ENCODE results near the gene ABCB8. TPM values are rescaled to one million over a fixed set of nuclear protein-coding genes. Genes with fewer than 3 reads are reported as not detected.

ABCB8 gene
- total RNA-seq, 1 donor, result 30.9 TPM

DNA sequence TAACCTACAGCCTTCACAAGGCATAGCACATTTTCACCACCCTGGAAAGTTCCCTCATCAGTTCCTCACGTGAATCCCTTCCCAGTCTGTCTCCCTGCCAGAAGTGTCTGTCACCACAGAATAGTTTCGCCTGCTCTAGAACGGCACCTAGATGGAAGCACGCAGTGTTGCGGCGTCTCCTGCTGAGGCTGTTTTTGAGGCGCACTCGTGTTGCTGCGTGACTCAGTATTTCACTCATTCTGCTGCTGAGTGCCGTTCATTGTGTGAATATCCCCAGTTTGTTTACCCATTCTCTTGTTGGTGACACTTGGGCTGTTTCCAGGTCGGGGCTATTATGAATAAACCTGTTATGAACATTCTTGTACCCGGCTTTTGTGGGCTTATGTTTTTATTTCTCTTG lies 24.7 kb upstream of the ABCB8 start:
- DNase-seq (ENCODE audit: low read depth), result no peak
- H3K4me3 ChIP-seq (ENCODE audit: low read depth, low read length), result no peak overlapping the region
- no peak for TF ChIP-seq CTCF (IDR thresholded peaks at IDR 0.05; ENCODE audit: insufficient read depth, low read length)

- no peak for TF ChIP-seq CTCF (IDR thresholded peaks at IDR 0.05; ENCODE audit: insufficient read depth, low read length)
- no peak overlapping the region for H3K4me3 ChIP-seq (ENCODE audit: low read depth, low read length)
- DNase-seq (ENCODE audit: low read depth), result no peak
Measured at GRCh38 chr7:151005566-151005965, 22.7 kb upstream of the ABCB8 start.

GRCh38 chr7:151006590-151007300 lies 21.5 kb upstream of the ABCB8 start:
- DNase-seq (ENCODE audit: low read depth), result no peak
- no peak overlapping the region for H3K4me3 ChIP-seq (ENCODE audit: low read depth, low read length)
- TF ChIP-seq CTCF (IDR thresholded peaks at IDR 0.05; ENCODE audit: insufficient read depth, low read length), result no peak

DNA sequence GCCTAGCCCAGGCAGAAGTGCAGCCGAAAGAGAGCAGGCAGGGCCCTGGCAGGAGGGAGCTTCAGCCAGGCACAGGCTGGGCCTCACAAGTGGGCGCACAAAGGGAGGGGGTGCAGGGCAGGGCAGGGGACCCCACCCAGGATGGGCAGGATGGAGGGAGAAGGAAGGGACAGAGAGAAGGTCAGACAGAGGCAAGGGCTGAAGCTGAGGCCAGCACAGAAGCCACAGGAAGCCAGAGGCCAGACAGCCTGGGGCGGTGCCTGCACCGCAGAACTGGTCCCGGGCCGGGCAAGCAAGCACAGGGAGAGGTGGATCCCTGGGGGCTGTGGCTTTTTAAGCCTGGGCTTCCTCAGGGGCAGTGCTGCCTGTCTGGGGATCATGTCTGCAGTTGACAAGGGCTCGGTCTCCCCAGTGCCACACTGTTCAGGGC lies 20.8 kb upstream of the ABCB8 start:
- TF ChIP-seq CTCF (IDR thresholded peaks at IDR 0.05; ENCODE audit: insufficient read depth, low read length), result no peak
- no peak overlapping the region for H3K4me3 ChIP-seq (ENCODE audit: low read depth, low read length)
- DNase-seq (ENCODE audit: low read depth), result peak; percentile 47

- TF ChIP-seq CTCF (IDR thresholded peaks at IDR 0.05; ENCODE audit: insufficient read depth, low read length), result no peak
- H3K4me3 ChIP-seq (ENCODE audit: low read depth, low read length), result no peak overlapping the region
- peak; percentile 47 for DNase-seq (ENCODE audit: low read depth)
Measured at GRCh38 chr7:151008143-151008510, 20.1 kb upstream of the ABCB8 start.

DNA sequence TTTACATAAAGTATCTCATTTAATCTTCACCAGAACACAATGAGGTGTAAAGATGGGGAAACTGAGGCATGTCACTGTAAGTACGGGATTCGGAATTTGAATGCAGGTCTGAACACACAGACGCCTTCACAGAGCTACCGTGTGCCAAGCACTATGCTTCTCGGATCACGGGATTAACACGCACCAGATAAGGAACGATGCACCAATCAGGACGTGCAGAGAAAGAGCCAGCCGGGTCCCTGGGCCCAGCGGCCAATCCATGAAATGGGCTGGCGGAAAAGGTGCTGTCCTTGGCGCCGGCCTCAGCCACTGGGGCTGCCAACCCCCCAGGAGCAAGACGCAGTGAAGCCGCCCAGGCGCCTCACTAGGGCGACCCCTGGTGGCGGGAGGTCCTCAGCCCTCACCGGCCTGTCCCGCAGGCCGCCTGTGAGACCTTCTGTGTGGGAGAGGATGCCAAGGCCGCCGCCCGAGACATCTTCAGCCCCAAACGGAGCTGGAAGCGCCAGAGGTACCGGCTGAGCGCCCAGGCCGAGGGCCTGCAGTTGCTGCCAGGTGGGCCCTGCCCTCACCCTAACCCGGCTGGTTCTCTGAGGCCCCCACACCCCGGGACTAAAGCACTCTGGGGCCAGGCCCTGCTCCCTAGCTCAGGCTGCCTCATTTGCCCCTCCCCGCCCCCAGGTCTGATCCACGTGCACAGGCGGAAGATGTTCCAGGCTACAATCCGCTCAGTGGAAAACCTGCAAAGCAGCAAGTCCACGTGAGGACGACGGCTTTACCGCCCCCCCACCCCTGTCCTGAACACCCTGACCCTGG lies 19.5 kb upstream of the ABCB8 start:
- peak; percentile 31 for DNase-seq (ENCODE audit: low read depth)
- TF ChIP-seq CTCF (IDR thresholded peaks at IDR 0.05; ENCODE audit: insufficient read depth, low read length), result peak; percentile 74
- no peak overlapping the region for H3K4me3 ChIP-seq (ENCODE audit: low read depth, low read length)

Data from fibroblast of the aortic adventitia (primary cell).